Thyroid gland (tissue), 4 donors: Measurements from ENCODE around the gene LRRC59. TPM values are rescaled to one million over a fixed set of nuclear protein-coding genes. Genes with fewer than 3 reads are reported as not detected.

Experiments
- DNase-seq, 2 donors: peaks; one replicate each; pipeline ENCODE4 v3.0.0-alpha.2; 2019
- H3K27ac ChIP-seq, 3 donors: fragments of 200-600 bp; sonication (generic); 1 replicate in 2 of 3; 2 replicates in 1 of 3; pipeline ENCODE4 v1.5.1; 2016 to 2019; ENCODE audit warnings: mild to moderate bottlenecking in 1 of 3, moderate library complexity in 1 of 3
- H3K27me3 ChIP-seq: fragments of 200-600 bp; sonication (generic); one replicate; pipeline ENCODE4 v1.5.1; 2019
- H3K36me3 ChIP-seq, 2 donors: fragments of 200-600 bp; sonication (generic); one replicate each; pipeline ENCODE4 v1.5.1; 2016 to 2019
- H3K4me1 ChIP-seq, 2 donors: fragments of 200-600 bp; sonication (generic); one replicate each; pipeline ENCODE4 v1.5.1; 2017 to 2019
- H3K4me3 ChIP-seq, 3 donors: fragments of 200-600 bp; sonication (generic); replicated peaks in 1 of 3; 1 replicate in 2 of 3; 2 replicates in 1 of 3; pipeline ENCODE4 v1.5.1; 2016; ENCODE audit warnings: mild to moderate bottlenecking in 1 of 3
- H3K9me3 ChIP-seq: fragments of 200-600 bp; sonication (generic); one replicate; pipeline ENCODE4 v1.5.1; 2017
- POLR2A ChIP-seq, 2 donors: fragments of 450-650 bp; IDR thresholded peaks; one replicate each; pipeline ENCODE4 v1.6.1; 2017; ENCODE audit warnings: antibody characterized with exemption in 2 of 2, mild to moderate bottlenecking in 2 of 2, moderate library complexity in 1 of 2
- WGBS, 2 donors: methylation state at CpG; one replicate each; pipeline ENCODE4 v1.1.5; 2017; 5-methylcytosine and 5-hydroxymethylcytosine counted together
- intact Hi-C: fragments of 100-400 bp; cut with DNase I; formaldehyde crosslinking; loops from one replicate; pipeline ENCODE4 v1.15.1; 2023
- total RNA-seq, 4 donors: library from RNA; depleted of rRNA; stranded (reverse); fragments of >200 nt; gene quantifications; one replicate each; pipeline ENCODE4 v1.2.3, GENCODE V29; 2016
- TF ChIP-seq, protein P1 (sequence below), 6 experiments: fragments of 200-600 bp in 3 of 6; fragments of 450-650 bp in 3 of 6; sonication (generic) in 3 of 6; IDR thresholded peaks; one replicate each; pipeline ENCODE4 v1.5.1; 2016 to 2019; ENCODE audit warnings: antibody characterized with exemption in 6 of 6, mild to moderate bottlenecking in 2 of 6, inconsistent platforms in 1 of 6, moderate library complexity in 1 of 6

LRRC59 gene
- total RNA-seq, 4 donors from 2014 or later, result 57.4 to 91.0 (median 77.5) TPM

DNA sequence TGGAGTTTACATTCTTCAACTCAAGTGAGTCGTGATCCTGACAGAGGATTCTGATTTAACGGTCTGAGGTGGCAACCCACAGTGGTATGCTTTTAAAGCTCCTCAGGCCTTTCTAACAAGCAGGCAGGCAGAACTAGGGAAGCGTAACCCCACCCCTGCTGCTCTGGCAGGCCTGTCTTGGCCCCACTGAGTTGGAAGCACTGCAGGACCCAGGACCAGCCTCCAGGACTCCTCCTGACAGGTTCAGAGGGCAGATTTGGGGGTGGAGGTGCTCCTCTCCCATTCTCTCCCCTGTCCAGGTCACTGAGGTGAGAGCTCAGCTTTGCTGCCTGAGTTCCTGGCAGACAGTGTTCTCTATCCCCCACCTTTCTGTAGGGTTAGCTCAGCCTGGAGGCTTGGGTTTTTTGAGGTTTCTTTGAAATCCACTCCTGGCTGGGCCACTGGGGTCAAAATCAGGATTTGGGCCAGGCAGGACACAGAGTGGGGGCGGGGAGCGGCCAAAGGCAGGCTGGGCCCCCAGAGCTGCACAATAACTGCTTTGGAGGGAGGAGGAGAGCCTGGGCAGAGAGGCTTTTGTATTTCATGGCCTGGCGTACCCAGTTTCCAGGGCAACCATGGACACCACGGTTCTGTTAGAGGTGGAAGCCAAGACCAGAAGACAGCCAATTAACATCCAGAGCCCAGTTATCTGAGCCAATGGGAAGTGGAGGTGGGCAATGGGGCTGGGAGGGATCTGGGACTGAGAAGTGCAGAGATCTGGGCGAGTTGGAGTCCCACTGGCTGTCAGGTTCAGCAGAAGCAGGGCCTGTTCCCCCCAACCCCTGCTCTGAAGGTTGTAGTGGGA, 33.9 kb downstream of the LRRC59 start:
- WGBS, 2 donors, result 52 to 57% methylated on average over 8 of the region's 8 CpGs
- Histone ChIP-seq H3K9me3 (no peaks in the 10 kb centered on the region), H3K4me1 (peaks cover 0 to 6% of the 10 kb centered on the region in 2 donors), H3K27ac (no peak overlapping the region), H3K27me3 (no peaks in the 10 kb centered on the region), H3K4me3 (no peak overlapping the region), H3K36me3 (peaks cover 25 to 30% of the 10 kb centered on the region in 2 donors)
- no peak for DNase-seq
- intact Hi-C loops, result loop anchor here (5.0 kb wide), 1 partner anchor 114 kb away; the partner anchor contains the start of gene RSAD1
- TF ChIP-seq, protein P1, sequence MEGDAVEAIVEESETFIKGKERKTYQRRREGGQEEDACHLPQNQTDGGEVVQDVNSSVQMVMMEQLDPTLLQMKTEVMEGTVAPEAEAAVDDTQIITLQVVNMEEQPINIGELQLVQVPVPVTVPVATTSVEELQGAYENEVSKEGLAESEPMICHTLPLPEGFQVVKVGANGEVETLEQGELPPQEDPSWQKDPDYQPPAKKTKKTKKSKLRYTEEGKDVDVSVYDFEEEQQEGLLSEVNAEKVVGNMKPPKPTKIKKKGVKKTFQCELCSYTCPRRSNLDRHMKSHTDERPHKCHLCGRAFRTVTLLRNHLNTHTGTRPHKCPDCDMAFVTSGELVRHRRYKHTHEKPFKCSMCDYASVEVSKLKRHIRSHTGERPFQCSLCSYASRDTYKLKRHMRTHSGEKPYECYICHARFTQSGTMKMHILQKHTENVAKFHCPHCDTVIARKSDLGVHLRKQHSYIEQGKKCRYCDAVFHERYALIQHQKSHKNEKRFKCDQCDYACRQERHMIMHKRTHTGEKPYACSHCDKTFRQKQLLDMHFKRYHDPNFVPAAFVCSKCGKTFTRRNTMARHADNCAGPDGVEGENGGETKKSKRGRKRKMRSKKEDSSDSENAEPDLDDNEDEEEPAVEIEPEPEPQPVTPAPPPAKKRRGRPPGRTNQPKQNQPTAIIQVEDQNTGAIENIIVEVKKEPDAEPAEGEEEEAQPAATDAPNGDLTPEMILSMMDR (IDR thresholded peaks at IDR 0.05), result no peak
- no peak for TF ChIP-seq POLR2A (IDR thresholded peaks at IDR 0.05)

DNA sequence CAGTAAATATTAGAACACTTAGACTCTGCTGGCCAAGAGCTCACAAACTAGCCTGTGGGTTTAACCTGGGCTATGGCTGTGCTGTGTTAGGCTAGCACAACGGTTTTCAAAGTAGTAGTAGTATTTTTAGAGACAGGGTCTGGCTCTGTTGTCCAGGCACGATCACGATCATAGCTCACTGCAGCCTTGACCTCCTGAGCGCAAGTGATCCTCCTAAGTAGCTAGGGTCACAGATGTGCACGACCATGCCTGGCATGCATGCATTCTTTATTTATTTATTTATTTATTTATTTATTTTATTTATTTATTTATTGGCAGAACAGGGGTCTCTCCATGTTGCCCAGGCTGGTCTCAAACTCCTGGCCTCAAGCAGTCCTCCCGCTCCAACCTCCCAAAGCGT, 34.7 kb downstream of the LRRC59 start:
- intact Hi-C loops, result loop anchor here (5.0 kb wide), 1 partner anchor 115 kb away; the partner anchor contains the start of gene RSAD1
- H3K9me3 ChIP-seq, result no peaks in the 10 kb centered on the region
- no peak for DNase-seq
- H3K4me1 ChIP-seq, result peaks cover 0 to 6% of the 10 kb centered on the region in 2 donors
- TF ChIP-seq, protein P1 (IDR thresholded peaks at IDR 0.05), result no peak
- no peak overlapping the region for H3K4me3 ChIP-seq
- WGBS, 2 donors, result 74 to 77% methylated on average over 7 of the region's 7 CpGs
- no peaks in the 10 kb centered on the region for H3K27me3 ChIP-seq
- H3K27ac ChIP-seq, result no peak overlapping the region
- peaks cover 22 to 27% of the 10 kb centered on the region in 2 donors for H3K36me3 ChIP-seq

DNA sequence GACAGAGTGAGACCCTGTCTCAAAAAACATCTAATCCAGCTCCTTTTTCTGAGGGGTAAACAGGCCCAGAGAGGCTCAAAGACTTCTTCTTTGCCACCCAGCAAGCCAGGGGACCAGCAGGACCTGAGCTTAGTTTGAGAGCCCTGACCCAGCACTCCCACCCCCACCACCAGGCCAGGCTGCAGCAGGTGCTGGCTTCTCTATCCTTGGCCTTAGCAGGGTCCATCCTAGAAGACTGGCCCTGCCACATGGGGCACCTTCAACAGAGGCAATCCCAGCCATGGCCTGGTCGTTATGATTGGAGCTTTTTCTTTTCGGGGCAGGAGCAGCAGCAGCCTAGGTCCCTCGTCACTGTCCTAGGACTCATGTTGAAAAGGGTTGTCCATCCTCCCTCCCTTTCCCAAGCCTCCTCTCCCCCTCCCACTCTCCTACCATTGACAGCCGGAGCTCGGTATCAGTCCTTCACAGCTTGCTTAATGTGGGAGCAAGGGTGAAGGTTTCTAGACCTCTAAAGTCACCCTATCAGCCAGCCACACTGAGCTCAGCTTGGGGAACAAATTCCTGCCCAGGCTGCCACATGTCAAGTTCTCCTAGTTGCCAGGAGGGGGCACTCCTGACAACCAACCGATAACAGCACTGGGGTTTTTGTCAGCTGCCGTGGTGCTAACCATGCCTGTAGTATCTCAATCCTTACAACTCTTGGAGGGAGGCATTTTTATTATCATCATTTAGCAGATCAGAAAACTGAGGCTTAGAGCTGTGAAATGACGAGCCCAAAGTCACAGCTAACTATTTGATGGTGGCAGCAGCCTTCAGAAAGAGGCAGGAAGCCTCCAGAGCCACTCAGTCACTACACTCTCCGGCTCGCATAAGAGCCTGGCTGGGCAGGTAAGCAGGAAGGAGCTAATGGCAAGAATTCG, 35.5 kb downstream of the LRRC59 start:
- H3K27me3 ChIP-seq, result no peaks in the 10 kb centered on the region
- peak; percentile 59 to 64 for DNase-seq
- no peaks in the 10 kb centered on the region for H3K9me3 ChIP-seq
- intact Hi-C loops, result loop anchor here (5.0 kb wide), 1 partner anchor 115 kb away; the partner anchor contains the start of gene RSAD1
- no peak overlapping the region for H3K27ac ChIP-seq
- H3K4me1 ChIP-seq, result peaks cover 0 to 6% of the 10 kb centered on the region in 2 donors
- 30 to 31% methylated on average over 11 of the region's 11 CpGs for WGBS, 2 donors
- TF ChIP-seq, protein P1 (IDR thresholded peaks at IDR 0.05), result peak in 5 of 6 experiments; percentile 53 to 77 (median 64)
- TF ChIP-seq POLR2A (IDR thresholded peaks at IDR 0.05), result no peak
- H3K36me3 ChIP-seq, result peaks cover 18 to 24% of the 10 kb centered on the region in 2 donors
- no peak overlapping the region for H3K4me3 ChIP-seq

DNA sequence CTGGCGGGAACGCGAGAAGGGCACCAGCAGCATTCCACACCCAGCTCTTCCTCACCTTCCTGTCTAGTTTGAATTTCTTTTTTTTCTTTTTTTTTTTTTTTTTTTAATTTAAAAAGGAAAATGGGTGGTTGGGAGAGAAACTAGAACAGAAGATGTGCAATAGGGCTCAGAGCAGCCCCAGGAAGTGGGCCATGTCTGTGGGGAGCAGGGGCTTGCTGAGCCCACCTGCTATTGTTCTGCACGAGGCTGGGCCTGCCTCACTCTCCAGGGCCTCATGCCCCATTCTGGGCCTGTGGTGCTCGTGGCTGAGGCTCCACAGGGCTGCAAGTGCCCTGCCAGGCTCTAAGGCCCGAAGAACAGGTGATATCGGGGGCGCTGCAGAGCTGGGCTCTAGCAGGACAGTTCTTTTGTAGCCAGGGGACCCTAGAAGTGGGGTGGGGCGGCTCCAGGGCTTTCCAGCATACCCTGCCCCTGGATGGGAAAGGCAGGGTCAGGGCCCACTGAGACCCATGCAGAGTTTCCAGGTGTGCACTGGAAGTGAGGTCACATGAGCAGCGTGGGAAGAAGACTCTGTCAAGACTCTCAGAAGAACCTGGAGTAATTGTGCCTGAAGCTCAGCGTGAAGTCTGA, 36.7 kb downstream of the LRRC59 start:
- 88 to 93% methylated on average over 11 of the region's 11 CpGs for WGBS, 2 donors
- Histone ChIP-seq H3K4me3 (no peak overlapping the region), H3K27me3 (no peaks in the 10 kb centered on the region), H3K27ac (no peak overlapping the region), H3K36me3 (peaks cover 24 to 30% of the 10 kb centered on the region in 2 donors), H3K9me3 (no peaks in the 10 kb centered on the region), H3K4me1 (peaks cover 0 to 6% of the 10 kb centered on the region in 2 donors)
- no peak for DNase-seq
- TF ChIP-seq, protein P1 (IDR thresholded peaks at IDR 0.05), result no peak
- no peak for TF ChIP-seq POLR2A (IDR thresholded peaks at IDR 0.05)
- intact Hi-C loops, result loop anchor here (5.0 kb wide), 1 partner anchor 117 kb away; the partner anchor contains the start of gene RSAD1
